Measurements from ENCODE around the gene C17orf107.

The C17orf107 gene

DNA sequence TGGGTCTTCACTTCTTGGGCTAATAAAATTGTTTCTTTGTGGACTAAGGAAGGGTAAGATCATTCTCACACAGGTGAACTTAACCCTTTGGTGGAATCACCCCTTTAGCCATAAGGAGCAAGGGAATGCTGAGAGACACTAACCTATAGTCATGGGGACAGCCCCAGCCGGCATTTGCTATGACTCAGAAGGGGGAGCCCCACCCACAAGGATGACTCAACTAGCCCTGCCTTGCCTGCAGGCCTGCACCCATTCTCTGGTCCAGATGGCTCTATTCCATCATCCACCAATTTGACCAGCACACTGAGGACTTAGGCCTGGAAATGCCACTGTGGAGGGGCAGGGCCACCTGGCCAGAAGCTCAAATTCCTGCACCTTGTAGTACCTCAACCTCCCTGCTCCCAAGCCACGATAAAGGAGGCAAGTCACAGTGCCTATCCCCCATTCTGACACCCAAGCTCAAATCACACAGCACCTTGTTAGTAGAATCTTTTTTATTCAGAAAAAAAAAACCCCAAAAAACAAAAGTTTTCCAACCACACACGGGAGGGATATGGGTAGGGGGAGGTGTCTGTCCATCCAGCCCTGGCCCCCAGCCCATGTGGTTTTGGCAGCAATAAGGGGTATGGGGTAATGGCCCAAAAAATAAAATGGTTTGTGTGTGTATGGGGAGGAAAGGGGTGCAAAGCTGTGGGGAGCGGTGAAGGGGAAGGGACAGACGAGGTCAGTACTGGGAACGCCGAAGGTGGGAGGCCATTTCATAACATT lies 46.0 kb downstream of the C17orf107 start:
- ATAC-seq: peak; percentile 56
- Mint-ChIP-seq H3K27ac (peak overlapping the region; percentile 93 to 97), H3K9me3 (no peaks in the 10 kb centered on the region), H3K4me3 (peak overlapping the region; percentile 93 to 94), H3K27me3 (no peaks in the 10 kb centered on the region), H3K4me1 (peaks cover 52% of the 10 kb centered on the region)
- DNase-seq: peak; percentile 81 to 89

DNA sequence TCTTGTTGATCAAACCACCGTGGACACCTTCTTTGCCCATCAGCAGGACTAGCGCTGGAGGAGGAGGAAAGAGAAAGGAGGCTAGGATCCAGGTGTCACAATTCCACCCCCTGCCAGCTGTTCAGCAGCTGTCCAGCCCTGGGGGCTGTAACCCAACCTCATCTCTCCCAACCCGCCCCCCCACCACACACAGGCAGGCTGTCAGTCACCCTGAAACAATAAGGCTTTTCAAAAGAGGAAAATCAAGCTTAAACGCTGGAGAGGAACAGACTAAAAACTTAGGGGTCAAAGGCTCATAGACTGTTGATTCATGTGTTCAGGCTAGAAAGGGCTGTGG lies 46.6 kb downstream of the C17orf107 start:
- peak overlapping the region; percentile 93 to 94 for H3K4me3 Mint-ChIP-seq
- ATAC-seq: no peak
- DNase-seq: no peak
- no peaks in the 10 kb centered on the region for H3K27me3 Mint-ChIP-seq
- no peaks in the 10 kb centered on the region for H3K9me3 Mint-ChIP-seq
- peak overlapping the region; percentile 93 to 98 for H3K27ac Mint-ChIP-seq
- peaks cover 57% of the 10 kb centered on the region for H3K4me1 Mint-ChIP-seq

DNA sequence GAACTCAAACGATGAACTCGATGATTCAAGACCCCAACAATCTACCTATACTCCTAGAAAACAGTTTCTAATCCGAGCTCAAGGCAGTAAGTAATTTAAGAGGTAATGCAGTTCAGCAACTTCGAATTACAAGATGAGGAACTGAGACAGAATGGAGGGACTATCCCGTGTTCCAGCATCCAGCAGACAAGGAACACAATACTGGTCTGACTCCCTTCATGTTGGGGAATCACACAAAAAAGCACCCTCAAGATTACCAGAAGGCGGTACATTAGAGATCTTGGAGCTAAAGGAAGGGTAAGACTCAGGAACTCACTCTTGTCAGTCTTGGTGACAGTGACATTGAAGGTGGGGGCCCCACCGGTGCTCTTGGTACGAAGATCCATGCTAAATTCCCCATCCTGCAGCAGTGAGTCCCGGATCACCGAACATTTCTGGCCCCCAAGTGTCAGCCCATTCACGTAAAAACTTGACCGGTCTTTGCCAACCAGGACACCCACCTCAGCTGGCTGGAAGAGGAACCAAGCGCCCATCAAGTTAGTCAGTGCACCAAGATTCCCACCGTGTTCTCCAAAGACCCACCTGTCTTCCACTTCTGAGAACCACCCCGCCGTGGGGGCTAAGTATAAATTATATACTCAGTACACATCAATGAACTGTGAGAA lies 47.1 kb downstream of the C17orf107 start:
- no peak for DNase-seq
- Mint-ChIP-seq H3K4me1 (peaks cover 60% of the 10 kb centered on the region), H3K4me3 (peak overlapping the region; percentile 93 to 94)

DNA sequence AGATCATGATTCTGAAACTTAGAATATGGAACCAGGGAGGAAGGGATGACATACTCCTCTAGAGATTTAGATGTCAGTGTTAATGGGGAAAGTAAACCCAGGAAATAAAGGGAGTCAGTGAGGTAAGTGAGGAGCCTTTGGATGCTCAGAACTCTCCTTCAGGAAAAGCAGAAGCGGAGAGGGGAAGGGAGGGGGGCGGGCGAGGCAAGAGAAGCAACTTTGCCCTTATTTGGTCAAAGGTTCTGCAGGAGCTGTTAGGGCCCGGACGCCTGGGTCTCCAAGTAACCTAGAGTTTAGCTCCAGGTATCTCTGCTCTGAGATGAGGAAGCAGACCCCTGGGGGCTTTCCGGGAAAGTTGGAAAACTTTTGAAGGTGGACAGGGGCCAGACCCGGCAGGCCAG lies 47.7 kb downstream of the C17orf107 start:
- H3K4me3 Mint-ChIP-seq: peak overlapping the region; percentile 93 to 94
- no peaks in the 10 kb centered on the region for H3K27me3 Mint-ChIP-seq
- ATAC-seq: no peak
- no peak for DNase-seq
- H3K4me1 Mint-ChIP-seq: peaks cover 60% of the 10 kb centered on the region
- H3K9me3 Mint-ChIP-seq: no peaks in the 10 kb centered on the region
- peak overlapping the region; percentile 93 to 98 for H3K27ac Mint-ChIP-seq

More for the DNA sequence above, 47.1 kb downstream of the C17orf107 start:
- Mint-ChIP-seq H3K27ac (peak overlapping the region; percentile 93 to 98), H3K27me3 (no peaks in the 10 kb centered on the region), H3K9me3 (no peaks in the 10 kb centered on the region)
- no peak for ATAC-seq

DNA sequence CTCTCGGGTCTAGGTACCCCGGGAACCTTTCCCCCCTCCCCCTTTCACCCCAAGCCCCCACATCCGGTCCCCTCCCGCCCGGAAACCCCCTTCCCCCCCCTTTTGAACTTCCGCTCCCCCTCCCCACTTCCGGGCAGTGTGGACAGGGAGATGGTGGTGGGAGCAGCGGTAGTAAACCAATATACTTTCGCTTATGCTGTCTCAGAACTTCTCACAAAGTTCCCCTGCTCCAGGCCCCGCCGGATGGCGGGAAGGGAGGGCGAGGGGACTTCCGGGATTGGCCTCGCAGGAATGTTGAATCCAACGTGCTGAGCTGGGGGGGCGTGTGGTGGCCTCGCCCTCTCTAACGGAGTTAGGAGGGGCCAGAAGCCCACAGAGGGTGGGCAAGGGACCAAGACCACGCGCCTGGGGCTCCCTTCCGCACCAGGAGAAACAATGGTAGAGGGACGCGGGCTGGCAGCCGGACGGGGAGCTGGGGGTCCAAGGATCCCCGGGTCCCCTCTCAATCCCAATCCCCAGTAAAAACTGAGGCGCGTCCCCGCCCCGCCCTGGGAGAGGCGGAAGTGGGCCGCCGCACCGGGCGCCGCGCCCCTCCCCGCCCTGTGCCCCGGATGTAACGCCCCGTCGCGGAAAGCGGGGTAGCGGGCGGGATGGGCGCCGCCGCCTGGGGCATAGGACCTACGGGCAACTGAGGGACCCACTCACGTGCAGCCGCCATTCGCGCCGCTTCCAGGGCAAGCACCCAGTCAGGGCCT lies 48.3 kb downstream of the C17orf107 start:
- Mint-ChIP-seq H3K27me3 (no peaks in the 10 kb centered on the region), H3K9me3 (no peaks in the 10 kb centered on the region), H3K27ac (peak overlapping the region; percentile 98 to 99), H3K4me1 (peaks cover 55% of the 10 kb centered on the region), H3K4me3 (peak overlapping the region; percentile 93 to 94)
- DNase-seq (peak; percentile 75 to 89), ATAC-seq (peak; percentile 37)

DNA sequence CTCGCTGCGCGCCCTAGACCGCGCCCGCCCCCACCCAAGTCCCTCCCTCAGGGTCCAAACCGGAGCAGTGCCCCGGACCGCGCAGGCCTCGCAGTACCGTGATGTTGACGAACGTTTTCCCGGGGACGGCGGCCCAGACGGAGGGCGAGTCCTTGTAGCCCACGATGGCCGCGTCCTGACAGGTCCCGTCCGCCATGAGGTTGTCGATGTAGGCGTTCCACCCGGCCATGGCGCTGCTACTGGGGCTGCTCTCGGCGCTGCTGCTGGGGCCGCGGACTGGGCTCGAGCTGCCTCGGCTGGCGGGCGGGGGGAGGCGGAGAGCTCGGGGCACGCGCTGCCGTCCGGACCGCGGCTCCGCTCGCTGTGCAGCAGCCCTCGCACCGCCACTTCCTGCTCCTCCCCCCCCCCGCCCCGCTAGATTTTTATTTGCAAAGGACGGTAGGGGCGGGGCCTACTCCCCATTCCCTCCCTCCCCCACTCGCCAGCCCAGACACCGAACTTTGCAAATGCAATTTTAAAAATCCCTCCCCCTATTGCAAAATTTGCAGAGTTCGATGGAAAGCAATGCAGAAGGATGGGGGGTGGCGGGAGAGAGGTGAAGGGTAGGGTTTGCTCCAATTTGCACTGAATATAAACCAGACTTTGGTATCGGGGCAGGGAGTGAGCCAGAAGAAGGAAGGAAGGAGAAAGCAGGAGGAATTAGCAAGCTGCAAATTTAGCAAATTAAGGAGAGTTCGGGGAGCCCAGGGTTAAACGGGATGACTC lies 49.0 kb downstream of the C17orf107 start, which contains the start of gene PFN1:
TSS of gene PFN1 (minus strand) at position 365 of the 765 bp plus-strand sequence. CDS start at position 229, 136 bp downstream.
- Mint-ChIP-seq H3K27ac (peak within 1 kb of the TSS; percentile 98 to 99), H3K4me3 (peak within 1 kb of the TSS; percentile 93 to 94), H3K4me1 (peaks cover 47% of the 10 kb centered on the region), H3K27me3 (no peaks in the 10 kb centered on the region), H3K9me3 (no peaks in the 10 kb centered on the region)
- ATAC-seq (peak; percentile 35), DNase-seq (peak; percentile 86 to 88)

DNA sequence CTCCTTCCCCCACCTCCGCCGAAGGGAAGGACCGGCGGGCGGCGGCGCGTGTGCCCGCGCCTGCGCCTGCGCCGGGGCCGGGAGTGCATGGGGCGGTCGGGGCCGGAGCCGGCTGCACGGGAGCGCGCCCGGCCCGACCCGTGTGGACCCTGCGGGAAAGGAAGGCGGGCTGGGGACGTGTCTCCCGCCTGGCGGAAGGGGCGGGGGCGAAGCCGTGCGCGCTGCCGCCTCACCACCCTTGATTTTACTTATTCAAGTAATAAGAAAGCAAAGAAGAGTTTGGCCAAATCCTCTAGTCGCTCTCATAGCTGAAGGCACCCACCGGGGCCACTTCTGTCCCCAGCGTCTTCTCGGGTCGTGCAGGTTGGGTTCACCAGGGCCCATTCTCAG lies 49.6 kb downstream of the C17orf107 start:
- ATAC-seq: peak; percentile 53

DNA sequence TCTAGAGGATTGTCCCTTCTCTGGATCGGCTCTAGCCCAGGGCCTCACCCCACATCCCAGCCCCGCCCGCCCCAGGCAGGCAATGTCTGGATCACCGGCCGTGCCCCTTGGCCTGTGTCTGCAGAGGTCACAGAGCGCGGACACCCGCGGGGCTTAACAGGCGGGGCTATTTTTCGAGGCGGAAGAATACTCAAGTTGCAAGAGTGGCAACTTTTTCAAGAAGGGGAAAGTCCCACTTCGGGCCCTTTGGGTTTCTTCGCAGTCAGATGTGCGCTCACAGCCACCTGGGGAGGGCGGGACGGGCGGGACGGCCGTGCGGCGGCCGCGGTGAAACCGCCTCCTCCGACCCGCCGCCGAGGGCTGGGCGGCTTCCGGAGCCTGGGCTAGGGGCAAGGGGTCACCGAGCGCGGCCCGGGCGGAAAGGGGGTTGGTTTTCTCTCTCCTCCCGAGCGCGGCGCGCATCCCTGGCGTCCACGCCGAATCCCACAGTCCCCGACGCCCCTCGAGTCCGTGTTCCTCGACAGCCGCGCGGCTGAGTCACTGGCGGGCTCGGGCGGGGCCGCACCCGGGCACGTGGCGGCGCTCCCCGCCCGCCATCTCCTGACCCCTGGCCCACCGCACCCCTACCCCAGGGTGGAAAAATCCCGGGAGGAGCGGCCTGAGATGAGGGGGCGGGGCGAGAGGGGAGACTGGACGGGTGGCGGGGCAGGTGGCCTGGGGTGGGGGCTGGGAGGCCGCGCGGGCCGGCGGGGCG lies 50.2 kb downstream of the C17orf107 start:
- DNase-seq: peak; percentile 84 to 86
- Mint-ChIP-seq H3K4me3 (peak overlapping the region; percentile 93 to 94), H3K27ac (peak overlapping the region; percentile 55 to 94), H3K27me3 (no peaks in the 10 kb centered on the region), H3K9me3 (no peaks in the 10 kb centered on the region), H3K4me1 (peaks cover 36% of the 10 kb centered on the region)
- peak; percentile 45 for ATAC-seq

More for the DNA sequence above, 49.6 kb downstream of the C17orf107 start:
- Mint-ChIP-seq H3K4me3 (peak overlapping the region; percentile 93 to 94), H3K27ac (peak overlapping the region; percentile 96 to 97), H3K9me3 (no peaks in the 10 kb centered on the region), H3K4me1 (peaks cover 42% of the 10 kb centered on the region), H3K27me3 (no peaks in the 10 kb centered on the region)
- peak in 1 of 2 donors; percentile 87 for DNase-seq

DNA sequence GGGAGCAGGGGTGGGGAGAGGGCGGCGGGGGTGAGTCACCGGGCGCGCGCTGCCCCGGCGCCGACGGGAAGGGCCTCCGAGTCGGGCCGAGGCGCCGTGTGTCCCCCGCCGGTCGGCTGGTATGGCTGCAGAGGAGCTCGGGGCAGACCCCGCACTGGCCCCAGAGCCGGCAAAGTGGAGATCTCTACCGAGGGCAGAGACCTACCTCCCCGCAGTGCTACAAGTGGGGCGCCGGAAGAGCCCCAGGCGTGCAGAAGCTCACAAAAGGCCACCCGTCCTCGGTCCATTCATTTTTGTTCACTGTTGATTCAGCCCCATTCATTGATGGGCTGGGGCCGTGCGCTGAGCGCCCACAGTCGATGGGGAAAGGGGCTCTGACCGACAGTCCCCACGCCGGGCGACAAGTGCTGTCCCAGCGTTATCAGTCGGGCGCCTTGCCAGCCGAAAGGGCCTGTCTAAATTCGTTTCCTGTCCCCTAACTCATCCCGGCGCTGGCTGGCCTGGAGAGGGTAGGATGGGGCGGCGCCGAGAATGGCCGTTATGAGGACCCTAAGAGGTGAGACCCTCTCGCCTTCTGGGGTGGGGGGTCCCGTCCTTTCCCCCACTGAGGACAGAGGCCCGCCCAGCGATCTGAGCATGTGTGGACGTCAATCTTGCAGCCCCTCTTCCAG lies 50.9 kb downstream of the C17orf107 start:
- Mint-ChIP-seq H3K27me3 (no peaks in the 10 kb centered on the region), H3K4me3 (peak overlapping the region; percentile 93 to 94), H3K27ac (peak overlapping the region; percentile 94 to 96), H3K4me1 (peaks cover 29% of the 10 kb centered on the region), H3K9me3 (no peaks in the 10 kb centered on the region)
- peak; percentile 51 to 63 for DNase-seq
- peak; percentile 11 for ATAC-seq

DNA sequence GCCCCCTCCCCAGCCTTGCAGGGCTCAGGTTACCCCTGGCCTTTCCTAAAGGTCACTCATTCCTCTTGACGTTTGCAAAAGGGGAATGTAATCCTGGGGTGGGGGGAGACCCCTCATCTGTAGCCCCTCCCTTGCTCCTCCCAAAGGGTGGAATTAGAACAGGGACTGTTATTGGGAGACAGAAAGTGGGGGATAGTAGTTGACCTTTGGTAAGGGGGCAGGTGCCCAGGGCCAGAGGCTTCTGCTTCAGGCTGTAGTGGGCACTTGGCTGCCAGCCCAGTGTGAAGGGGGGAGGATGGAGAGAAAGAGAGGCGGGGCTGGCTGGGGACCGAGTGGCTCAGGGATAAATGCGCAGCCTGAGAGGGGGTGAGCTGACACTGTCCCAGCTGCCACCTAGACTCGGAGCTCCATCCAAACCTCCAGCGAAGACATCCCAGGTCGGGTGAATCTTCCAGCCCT lies 51.4 kb downstream of the C17orf107 start, which contains the start of gene ENO3:
TSS of gene ENO3 (plus strand) at position 374 of the 459 bp plus-strand sequence. CDS start 711 bp downstream, outside the sequence.
- Mint-ChIP-seq H3K27me3 (no peaks in the 10 kb centered on the region), H3K9me3 (no peaks in the 10 kb centered on the region), H3K27ac (peak within 1 kb of the TSS; percentile 94 to 96), H3K4me1 (peaks cover 24% of the 10 kb centered on the region), H3K4me3 (peak within 1 kb of the TSS; percentile 93 to 94)
- DNase-seq (no peak), ATAC-seq (no peak)

DNA sequence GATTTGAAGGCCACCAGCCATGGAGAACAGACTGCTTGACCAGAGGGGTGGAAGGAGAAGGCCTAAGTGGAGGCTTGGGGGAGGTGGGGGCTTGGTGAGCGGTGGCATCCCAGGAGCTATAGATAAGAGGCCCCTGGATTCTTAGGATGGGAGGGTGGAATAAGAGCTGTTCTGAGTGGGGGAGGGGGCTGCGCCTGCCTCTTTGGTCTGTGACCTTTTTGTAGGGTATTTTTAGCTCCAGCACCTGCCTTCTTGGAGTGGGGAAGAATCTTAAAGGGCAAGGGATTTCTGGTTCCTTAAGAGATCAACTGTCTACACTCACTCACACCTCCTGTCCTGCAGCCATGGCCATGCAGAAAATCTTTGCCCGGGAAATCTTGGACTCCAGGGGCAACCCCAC lies 52.1 kb downstream of the C17orf107 start:
- Mint-ChIP-seq H3K27ac (no peak overlapping the region), H3K27me3 (no peaks in the 10 kb centered on the region), H3K4me3 (peak overlapping the region; percentile 93 to 94), H3K4me1 (peaks cover 29% of the 10 kb centered on the region), H3K9me3 (no peaks in the 10 kb centered on the region)
- ATAC-seq: no peak
- DNase-seq: no peak
